GM12801 (cell line): ENCODE results near the gene NUDT12.

Source experiments
- CTCF ChIP-seq: IDR thresholded peaks from one replicate; pipeline ENCODE4 v1.5.1; 2011; ENCODE audit warnings: control low read depth; ENCODE audit not compliant: insufficient read length; ENCODE audit errors: extremely low read depth

The NUDT12 gene

GRCh38 chr5:103541569-103541968 is 21.0 kb downstream of the NUDT12 start:
- no peak for TF ChIP-seq CTCF

GRCh38 chr5:103541114-103541513 is 21.5 kb downstream of the NUDT12 start:
- no peak for TF ChIP-seq CTCF

DNA sequence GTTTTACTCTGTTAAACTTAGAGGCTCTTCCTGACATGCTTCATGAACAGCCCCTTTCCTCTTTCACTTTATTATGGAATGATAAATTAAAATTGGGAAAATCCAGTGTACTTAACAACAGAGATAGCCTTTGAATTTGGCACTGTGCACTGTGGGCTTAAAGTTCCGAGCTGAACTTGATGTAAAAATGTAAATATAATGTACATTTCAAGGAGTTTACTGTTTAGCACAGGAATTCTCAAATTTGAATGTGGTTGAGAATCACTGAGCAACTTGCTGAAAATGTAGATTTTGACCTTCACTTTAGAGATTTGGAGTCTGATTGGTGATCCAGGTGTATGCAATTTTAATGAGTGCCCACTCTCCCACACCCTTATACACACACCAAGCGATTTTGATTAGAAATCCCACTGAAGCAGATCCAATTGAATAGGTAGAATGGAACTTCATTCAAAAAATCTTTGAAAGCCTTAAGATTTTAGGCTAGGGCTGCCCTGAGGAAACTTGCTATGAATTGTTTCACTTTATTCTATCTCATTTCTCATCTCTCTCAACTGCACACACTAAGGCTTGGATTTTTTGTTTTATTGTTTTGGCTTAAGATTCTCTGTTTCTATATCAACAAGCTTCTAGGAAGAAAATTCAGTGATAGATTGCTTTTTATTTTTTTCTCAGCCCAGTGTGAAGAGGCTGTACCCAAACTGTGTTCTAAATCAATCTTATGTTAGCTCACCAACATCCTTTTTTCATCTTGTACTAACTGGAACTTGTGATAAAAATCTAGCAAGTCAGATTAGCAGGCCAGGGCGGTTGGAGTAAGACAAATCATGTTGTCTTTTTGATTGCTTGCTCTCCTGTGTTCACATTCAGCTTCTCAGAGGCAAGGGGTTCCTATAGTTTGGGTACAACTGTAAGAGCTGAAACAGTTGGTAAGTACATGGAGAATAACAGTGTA is 22.9 kb downstream of the NUDT12 start:
- TF ChIP-seq CTCF, result no peak

GRCh38 chr5:103532086-103532734 is 30.4 kb downstream of the NUDT12 start:
- no peak for TF ChIP-seq CTCF

GRCh38 chr5:103526164-103526915 is 36.2 kb downstream of the NUDT12 start:
- TF ChIP-seq CTCF, result no peak

DNA sequence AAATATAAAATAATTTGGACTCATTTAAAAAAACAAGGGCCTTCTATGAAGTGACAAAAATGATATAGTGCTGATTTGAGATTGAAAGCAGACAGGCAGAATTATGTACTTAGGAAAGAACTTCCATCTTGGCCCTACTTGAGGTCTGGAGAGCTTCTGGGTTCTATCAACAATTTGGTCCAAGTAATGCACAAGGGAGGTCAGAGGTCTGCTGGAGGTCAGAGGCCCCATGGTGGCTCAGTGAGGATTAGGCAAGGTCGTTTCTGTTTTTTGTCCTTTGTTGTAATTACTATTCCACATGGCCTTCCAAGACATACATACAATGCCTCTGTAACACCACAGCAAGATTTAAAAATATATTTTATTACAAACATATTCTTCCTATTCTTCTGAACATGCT is 37.2 kb downstream of the NUDT12 start:
- TF ChIP-seq CTCF, result no peak

GRCh38 chr5:103523319-103523718 is 39.3 kb downstream of the NUDT12 start:
- TF ChIP-seq CTCF, result no peak
